Measurements from ENCODE around the gene SCN1B.
A peak's percentile ranks its signal among the peaks of the same experiment; 100 is the strongest.
"Not testable (repeated sequence)": the region's sequence is repeated elsewhere in the genome, so short reads cannot be mapped to it uniquely, and the experiment has no call there.

The SCN1B gene

GRCh38 chr19:35005256-35005977 lies 24.9 kb upstream of the SCN1B start:
- H3K36me3 Mint-ChIP-seq (ENCODE audit: insufficient read depth): peaks cover 24% of the 10 kb centered on the region
- no peak for ATAC-seq (replicated peaks; ENCODE audit: extremely low read depth, poor library complexity, severe bottlenecking)
- no peak overlapping the region for H3K27ac Mint-ChIP-seq (ENCODE audit: low read depth)
- peaks cover 60% of the 10 kb centered on the region for H3K4me1 Mint-ChIP-seq
- H3K9me3 Mint-ChIP-seq: no peaks in the 10 kb centered on the region
- no peak for DNase-seq (ENCODE audit: low spot score in 2 of 2)
- no peak overlapping the region for H3K4me3 Mint-ChIP-seq
- H3K27me3 Mint-ChIP-seq: no peaks in the 10 kb centered on the region

- DNase-seq (ENCODE audit: low spot score in 2 of 2); ATAC-seq (replicated peaks; ENCODE audit: extremely low read depth, poor library complexity, severe bottlenecking); H3K9me3 Mint-ChIP-seq; H3K27ac Mint-ChIP-seq (ENCODE audit: low read depth); H3K4me3 Mint-ChIP-seq; H3K27me3 Mint-ChIP-seq: not testable (repeated sequence)
- peaks cover 27% of the 10 kb centered on the region for H3K36me3 Mint-ChIP-seq (ENCODE audit: insufficient read depth)
- H3K4me1 Mint-ChIP-seq: peaks cover 63% of the 10 kb centered on the region
Observed at GRCh38 chr19:35006007-35006341, 24.3 kb upstream of the SCN1B start.

- Mint-ChIP-seq H3K27me3 (no peaks in the 10 kb centered on the region), H3K36me3 (ENCODE audit: insufficient read depth) (peaks cover 27% of the 10 kb centered on the region), H3K9me3 (no peaks in the 10 kb centered on the region), H3K4me3 (no peak overlapping the region), H3K4me1 (peaks cover 63% of the 10 kb centered on the region), H3K27ac (ENCODE audit: low read depth) (peak overlapping the region; percentile 82)
- DNase-seq (ENCODE audit: low spot score in 2 of 2): no peak
- no peak for ATAC-seq (replicated peaks; ENCODE audit: extremely low read depth, poor library complexity, severe bottlenecking)
Observed at GRCh38 chr19:35006342-35006998, 23.8 kb upstream of the SCN1B start.

GRCh38 chr19:35006999-35007365 lies 23.3 kb upstream of the SCN1B start:
- peak overlapping the region; percentile 82 for H3K27ac Mint-ChIP-seq (ENCODE audit: low read depth)
- no peak overlapping the region for H3K4me3 Mint-ChIP-seq

GRCh38 chr19:35007427-35007826 lies 22.8 kb upstream of the SCN1B start:
- not testable (repeated sequence) for ATAC-seq (replicated peaks; ENCODE audit: extremely low read depth, poor library complexity, severe bottlenecking); DNase-seq (ENCODE audit: low spot score in 2 of 2); H3K4me3 Mint-ChIP-seq; H3K27me3 Mint-ChIP-seq; H3K9me3 Mint-ChIP-seq
- H3K36me3 Mint-ChIP-seq (ENCODE audit: insufficient read depth): peaks cover 31% of the 10 kb centered on the region
- peak overlapping the region; percentile 82 for H3K27ac Mint-ChIP-seq (ENCODE audit: low read depth)
- peaks cover 62% of the 10 kb centered on the region for H3K4me1 Mint-ChIP-seq

More at GRCh38 chr19:35006999-35007365, 23.3 kb upstream of the SCN1B start:
- no peak for DNase-seq (ENCODE audit: low spot score in 2 of 2)
- Mint-ChIP-seq H3K36me3 (ENCODE audit: insufficient read depth) (peaks cover 29% of the 10 kb centered on the region), H3K27me3 (no peaks in the 10 kb centered on the region), H3K9me3 (no peaks in the 10 kb centered on the region), H3K4me1 (peaks cover 62% of the 10 kb centered on the region)
- ATAC-seq (replicated peaks; ENCODE audit: extremely low read depth, poor library complexity, severe bottlenecking): no peak

GRCh38 chr19:35008891-35009341 lies 21.4 kb upstream of the SCN1B start:
- Mint-ChIP-seq H3K36me3 (ENCODE audit: insufficient read depth) (peaks cover 38% of the 10 kb centered on the region), H3K27ac (ENCODE audit: low read depth) (peak overlapping the region; percentile 10), H3K4me1 (peaks cover 62% of the 10 kb centered on the region), H3K9me3 (no peaks in the 10 kb centered on the region), H3K27me3 (no peaks in the 10 kb centered on the region), H3K4me3 (no peak overlapping the region)
- DNase-seq (ENCODE audit: low spot score in 2 of 2): no peak
- no peak for ATAC-seq (replicated peaks; ENCODE audit: extremely low read depth, poor library complexity, severe bottlenecking)

- Mint-ChIP-seq H3K27ac (ENCODE audit: low read depth) (peak overlapping the region; percentile 98), H3K36me3 (ENCODE audit: insufficient read depth) (peaks cover 42% of the 10 kb centered on the region), H3K4me1 (peaks cover 62% of the 10 kb centered on the region), H3K4me3 (no peak overlapping the region), H3K9me3 (no peaks in the 10 kb centered on the region), H3K27me3 (no peaks in the 10 kb centered on the region)
- ATAC-seq (replicated peaks; ENCODE audit: extremely low read depth, poor library complexity, severe bottlenecking): no peak
- no peak for DNase-seq (ENCODE audit: low spot score in 2 of 2)
Observed at GRCh38 chr19:35009424-35010415, 20.6 kb upstream of the SCN1B start.

- peak; percentile 29 for ATAC-seq (replicated peaks; ENCODE audit: extremely low read depth, poor library complexity, severe bottlenecking)
- Mint-ChIP-seq H3K36me3 (ENCODE audit: insufficient read depth) (peaks cover 45% of the 10 kb centered on the region), H3K27me3 (no peaks in the 10 kb centered on the region), H3K4me3 (peak overlapping the region; percentile 78), H3K27ac (ENCODE audit: low read depth) (peak overlapping the region; percentile 98), H3K9me3 (no peaks in the 10 kb centered on the region), H3K4me1 (peaks cover 63% of the 10 kb centered on the region)
- peak in 1 of 2 donors; percentile 45 for DNase-seq (ENCODE audit: low spot score in 2 of 2)
Observed at GRCh38 chr19:35011091-35011689, 19.1 kb upstream of the SCN1B start.

GRCh38 chr19:35011737-35012682 lies 18.3 kb upstream of the SCN1B start:
- no peaks in the 10 kb centered on the region for H3K9me3 Mint-ChIP-seq
- ATAC-seq (replicated peaks; ENCODE audit: extremely low read depth, poor library complexity, severe bottlenecking) (peak; percentile 55), DNase-seq (ENCODE audit: low spot score in 2 of 2) (peak in 1 of 2 donors; percentile 36)
- peak overlapping the region; percentile 98 for H3K27ac Mint-ChIP-seq (ENCODE audit: low read depth)
- peak overlapping the region; percentile 78 for H3K4me3 Mint-ChIP-seq
- H3K27me3 Mint-ChIP-seq: no peaks in the 10 kb centered on the region
- peaks cover 50% of the 10 kb centered on the region for H3K36me3 Mint-ChIP-seq (ENCODE audit: insufficient read depth)
- H3K4me1 Mint-ChIP-seq: peaks cover 57% of the 10 kb centered on the region

GRCh38 chr19:35013041-35013819 lies 17.0 kb upstream of the SCN1B start:
- Mint-ChIP-seq H3K4me1 (peaks cover 63% of the 10 kb centered on the region), H3K36me3 (ENCODE audit: insufficient read depth) (peaks cover 60% of the 10 kb centered on the region), H3K27me3 (no peaks in the 10 kb centered on the region), H3K4me3 (peak overlapping the region; percentile 78), H3K9me3 (no peaks in the 10 kb centered on the region), H3K27ac (ENCODE audit: low read depth) (peak overlapping the region; percentile 98)
- DNase-seq (ENCODE audit: low spot score in 2 of 2) (peak; percentile 81 to 87), ATAC-seq (replicated peaks; ENCODE audit: extremely low read depth, poor library complexity, severe bottlenecking) (peak; percentile 62)

Data from central memory CD8-positive, alpha-beta T cell (primary cell).